Measurements from ENCODE around the gene UBALD1.

Gene UBALD1

GRCh38 chr16:4633910-4634635 is 19.4 kb upstream of the UBALD1 start:
- FAIRE-seq (no peak), DNase-seq (ENCODE audit: insufficient read length, low spot score) (no peak)
- TF ChIP-seq TAF1 (IDR thresholded peaks at IDR 0.05; ENCODE audit: low read depth, low read length) (no peak), SPI1 (IDR thresholded peaks at IDR 0.05; ENCODE audit: low read depth, low read length) (no peak), POU2F2 (IDR thresholded peaks at IDR 0.05; ENCODE audit: low read depth, low read length) (no peak), POLR2A (IDR thresholded peaks at IDR 0.05; ENCODE audit: low read depth, low read length) (no peak), PAX5 (IDR thresholded peaks at IDR 0.05; ENCODE audit: insufficient read depth, low read length, severe bottlenecking) (no peak), POLR2AphosphoS5 (IDR thresholded peaks at IDR 0.05; ENCODE audit: low read depth, low read length) (no peak)

- TF ChIP-seq POLR2A (IDR thresholded peaks at IDR 0.05; ENCODE audit: low read depth, low read length): no peak
- no peak for TF ChIP-seq SPI1 (IDR thresholded peaks at IDR 0.05; ENCODE audit: low read depth, low read length)
- TF ChIP-seq PAX5 (IDR thresholded peaks at IDR 0.05; ENCODE audit: insufficient read depth, low read length, severe bottlenecking): no peak
- TF ChIP-seq TAF1 (IDR thresholded peaks at IDR 0.05; ENCODE audit: low read depth, low read length): no peak
- TF ChIP-seq POLR2AphosphoS5 (IDR thresholded peaks at IDR 0.05; ENCODE audit: low read depth, low read length): no peak
- no peak for TF ChIP-seq POU2F2 (IDR thresholded peaks at IDR 0.05; ENCODE audit: low read depth, low read length)
- DNase-seq (ENCODE audit: insufficient read length, low spot score): no peak
- FAIRE-seq: no peak
These were observed 16.8 kb upstream of the UBALD1 start for GRCh38 chr16:4631444-4631843.

GRCh38 chr16:4628283-4628682 is 13.6 kb upstream of the UBALD1 start:
- TF ChIP-seq POLR2A (IDR thresholded peaks at IDR 0.05; ENCODE audit: low read depth, low read length) (no peak), TAF1 (IDR thresholded peaks at IDR 0.05; ENCODE audit: low read depth, low read length) (no peak), SPI1 (IDR thresholded peaks at IDR 0.05; ENCODE audit: low read depth, low read length) (no peak), POLR2AphosphoS5 (IDR thresholded peaks at IDR 0.05; ENCODE audit: low read depth, low read length) (no peak), PAX5 (IDR thresholded peaks at IDR 0.05; ENCODE audit: insufficient read depth, low read length, severe bottlenecking) (no peak), POU2F2 (IDR thresholded peaks at IDR 0.05; ENCODE audit: low read depth, low read length) (no peak)
- DNase-seq (ENCODE audit: insufficient read length, low spot score): no peak
- FAIRE-seq: no peak

GRCh38 chr16:4626396-4626795 is 11.7 kb upstream of the UBALD1 start:
- TF ChIP-seq POU2F2 (IDR thresholded peaks at IDR 0.05; ENCODE audit: low read depth, low read length) (no peak), TAF1 (IDR thresholded peaks at IDR 0.05; ENCODE audit: low read depth, low read length) (no peak), SPI1 (IDR thresholded peaks at IDR 0.05; ENCODE audit: low read depth, low read length) (no peak), POLR2AphosphoS5 (IDR thresholded peaks at IDR 0.05; ENCODE audit: low read depth, low read length) (no peak), PAX5 (IDR thresholded peaks at IDR 0.05; ENCODE audit: insufficient read depth, low read length, severe bottlenecking) (no peak)
- no peak for FAIRE-seq
- no peak for DNase-seq (ENCODE audit: insufficient read length, low spot score)

GRCh38 chr16:4625560-4626159 is 11.0 kb upstream of the UBALD1 start:
- no peak for FAIRE-seq
- TF ChIP-seq TAF1 (IDR thresholded peaks at IDR 0.05; ENCODE audit: low read depth, low read length) (no peak), PAX5 (IDR thresholded peaks at IDR 0.05; ENCODE audit: insufficient read depth, low read length, severe bottlenecking) (no peak), POLR2AphosphoS5 (IDR thresholded peaks at IDR 0.05; ENCODE audit: low read depth, low read length) (peak; percentile 65; the same call in 1 of the 2 replicates), POU2F2 (IDR thresholded peaks at IDR 0.05; ENCODE audit: low read depth, low read length) (peak; percentile 48; the same call in 1 of the 2 replicates), POLR2A (IDR thresholded peaks at IDR 0.05; ENCODE audit: low read depth, low read length) (no peak; the same call in 1 of the 2 replicates), SPI1 (IDR thresholded peaks at IDR 0.05; ENCODE audit: low read depth, low read length) (peak; percentile 59)
- DNase-seq (ENCODE audit: insufficient read length, low spot score): no peak

- peak; percentile 73 for DNase-seq (ENCODE audit: insufficient read length, low spot score)
- peak; percentile 51; the same call in 1 of the 2 replicates for TF ChIP-seq POLR2A (IDR thresholded peaks at IDR 0.05; ENCODE audit: low read depth, low read length)
- no peak for TF ChIP-seq SPI1 (IDR thresholded peaks at IDR 0.05; ENCODE audit: low read depth, low read length)
- peak; percentile 73 for TF ChIP-seq TAF1 (IDR thresholded peaks at IDR 0.05; ENCODE audit: low read depth, low read length)
- no peak; the same call in 1 of the 2 replicates for TF ChIP-seq POU2F2 (IDR thresholded peaks at IDR 0.05; ENCODE audit: low read depth, low read length)
- no peak for TF ChIP-seq PAX5 (IDR thresholded peaks at IDR 0.05; ENCODE audit: insufficient read depth, low read length, severe bottlenecking)
- TF ChIP-seq POLR2AphosphoS5 (IDR thresholded peaks at IDR 0.05; ENCODE audit: low read depth, low read length): peak; percentile 33
- FAIRE-seq: peak; percentile 80
These were observed 10.3 kb upstream of the UBALD1 start for GRCh38 chr16:4624827-4625559.

- peak; percentile 88 for DNase-seq (ENCODE audit: insufficient read length, low spot score)
- peak; percentile 98 for FAIRE-seq
- TF ChIP-seq POU2F2 (IDR thresholded peaks at IDR 0.05; ENCODE audit: low read depth, low read length): peak; percentile 47; the same call in 1 of the 2 replicates
- 0 out of 2 replicates have a peak, but pooled peaks have one; percentile 47 for TF ChIP-seq TAF1 (IDR thresholded peaks at IDR 0.05; ENCODE audit: low read depth, low read length)
- TF ChIP-seq POLR2A (IDR thresholded peaks at IDR 0.05; ENCODE audit: low read depth, low read length): no peak; the same call in 1 of the 2 replicates
These were observed 9.5 kb upstream of the UBALD1 start, which contains the start of gene MGRN1 for GRCh38 chr16:4624015-4624826. Gene MGRN1 (plus strand): TSS chr16:4624826. CDS start chr16:4624961, 135 bp downstream.

GRCh38 chr16:4623593-4623992 is 8.9 kb upstream of the UBALD1 start:
- DNase-seq (ENCODE audit: insufficient read length, low spot score) (no peak), FAIRE-seq (no peak)
- TF ChIP-seq TAF1 (IDR thresholded peaks at IDR 0.05; ENCODE audit: low read depth, low read length): no peak
- no peak for TF ChIP-seq POLR2AphosphoS5 (IDR thresholded peaks at IDR 0.05; ENCODE audit: low read depth, low read length)
- TF ChIP-seq SPI1 (IDR thresholded peaks at IDR 0.05; ENCODE audit: low read depth, low read length): no peak
- no peak for TF ChIP-seq POU2F2 (IDR thresholded peaks at IDR 0.05; ENCODE audit: low read depth, low read length)
- no peak for TF ChIP-seq POLR2A (IDR thresholded peaks at IDR 0.05; ENCODE audit: low read depth, low read length)
- TF ChIP-seq PAX5 (IDR thresholded peaks at IDR 0.05; ENCODE audit: insufficient read depth, low read length, severe bottlenecking): no peak

Measured in GM12891 (cell line).